MM.1S (cell line): ENCODE measurements around the gene WDR72.

Experiments
- CTCF ChIP-seq: fragments of 300-600 bp; sonication (generic); IDR thresholded peaks from 2 replicates; pipeline ENCODE4 v1.5.1; 2016; ENCODE audit warnings: antibody characterized with exemption, low read length, mixed read lengths
- EZH2 ChIP-seq: fragments of 300-600 bp; sonication (generic); optimal IDR thresholded peaks from 2 replicates; pipeline ENCODE3; 2017; ENCODE audit warnings: low read depth, mild to moderate bottlenecking, antibody characterized with exemption, low read length, mixed read lengths
- EZH2phosphoT487 ChIP-seq: fragments of 300-600 bp; sonication (generic); IDR thresholded peaks from 2 replicates; pipeline ENCODE4 v1.6.1; 2018; ENCODE audit warnings: antibody characterized with exemption, low read length

- TF ChIP-seq CTCF, result no peak
- TF ChIP-seq EZH2, result no peak
- TF ChIP-seq EZH2phosphoT487, result no peak
Observed at GRCh38 chr15:53675832-53676231, 83.6 kb downstream of the WDR72 start.
